COLO668 (cell line): ENCODE data around the gene NUCKS1.

Experiments
- DNase-seq: peaks from one replicate; lab custom pipeline; 2025; ENCODE audit not compliant: unreplicated experiment; lab: John Stamatoyannopoulos, UW

Gene NUCKS1

GRCh38 chr1:205703072-205703471, 46.9 kb downstream of the NUCKS1 start:
- peak; percentile 45 for DNase-seq

- no peak for DNase-seq
Measured at GRCh38 chr1:205701891-205702290, 48.1 kb downstream of the NUCKS1 start.

GRCh38 chr1:205701420-205701819, 48.6 kb downstream of the NUCKS1 start:
- DNase-seq, result no peak

- no peak for DNase-seq
Measured at GRCh38 chr1:205700865-205701401, 49.0 kb downstream of the NUCKS1 start.

- no peak for DNase-seq
Measured at GRCh38 chr1:205699416-205699815, 50.6 kb downstream of the NUCKS1 start.

GRCh38 chr1:205698921-205699320, 51.1 kb downstream of the NUCKS1 start:
- DNase-seq, result no peak

- DNase-seq, result no peak
Measured at GRCh38 chr1:205693421-205693991, 56.5 kb downstream of the NUCKS1 start.

GRCh38 chr1:205692423-205692822, 57.6 kb downstream of the NUCKS1 start:
- DNase-seq, result no peak

GRCh38 chr1:205690122-205690756, 59.7 kb downstream of the NUCKS1 start:
- DNase-seq, result no peak

GRCh38 chr1:205689479-205689878, 60.5 kb downstream of the NUCKS1 start:
- no peak for DNase-seq

GRCh38 chr1:205688171-205689080, 61.6 kb downstream of the NUCKS1 start:
- DNase-seq, result no peak

- DNase-seq, result no peak
Measured at GRCh38 chr1:205687242-205687641, 62.7 kb downstream of the NUCKS1 start.

- DNase-seq, result no peak
Measured at GRCh38 chr1:205681364-205681763, 68.6 kb downstream of the NUCKS1 start.

- peak; percentile 45 for DNase-seq
Measured at GRCh38 chr1:205680073-205680851, 69.7 kb downstream of the NUCKS1 start, which contains the start of gene SLC45A3. SLC45A3 (minus strand) TSS chr1:205680509; CDS start chr1:205664656, 15,853 bp downstream.

GRCh38 chr1:205678286-205679111, 71.5 kb downstream of the NUCKS1 start:
- no peak for DNase-seq

GRCh38 chr1:205677167-205677566, 72.8 kb downstream of the NUCKS1 start:
- DNase-seq, result no peak

GRCh38 chr1:205676597-205676996, 73.4 kb downstream of the NUCKS1 start:
- DNase-seq, result no peak

GRCh38 chr1:205676002-205676401, 74.0 kb downstream of the NUCKS1 start:
- DNase-seq, result no peak

GRCh38 chr1:205675247-205675646, 74.7 kb downstream of the NUCKS1 start:
- no peak for DNase-seq

GRCh38 chr1:205672970-205673369, 77.0 kb downstream of the NUCKS1 start:
- no peak for DNase-seq
